NCI-H1930 (cell line): Measurements from ENCODE around the gene GSK3B.

Source experiments
- DNase-seq, 2 experiments: peaks; one replicate each; lab custom pipeline; 2025; lab: John Stamatoyannopoulos, UW

Gene GSK3B

DNA sequence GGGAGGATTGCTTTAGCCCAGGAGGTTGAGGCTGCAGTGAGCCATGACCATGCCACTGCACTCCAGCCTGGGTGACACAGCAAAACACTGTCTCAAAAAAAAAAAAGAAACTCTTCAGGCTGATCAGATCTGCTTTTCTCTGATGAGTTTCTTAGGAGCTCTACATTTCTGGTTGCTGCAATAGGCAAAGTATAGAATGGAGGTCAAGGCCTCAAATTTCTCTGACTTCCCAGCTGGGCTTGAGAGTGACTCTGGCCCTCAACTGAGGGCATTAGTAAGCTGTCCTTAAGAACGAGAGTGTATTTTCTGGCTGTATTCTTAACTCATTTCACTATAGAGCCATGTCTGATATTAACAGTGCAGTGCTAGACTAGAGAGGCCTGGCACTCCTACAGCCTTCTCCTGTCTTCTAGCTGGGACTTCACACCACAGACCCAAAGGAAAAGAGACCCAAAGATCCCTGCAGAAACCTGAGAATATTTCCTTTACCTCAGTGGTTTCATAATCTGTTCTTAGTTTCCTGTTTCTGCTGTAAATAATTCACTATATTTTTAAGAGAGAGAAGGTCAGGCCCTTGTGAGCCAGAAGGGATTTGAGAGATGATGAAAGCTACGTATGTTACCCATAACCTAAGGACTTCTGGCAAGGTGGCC, 314.4 kb downstream of the GSK3B start:
- DNase-seq: no peak

DNA sequence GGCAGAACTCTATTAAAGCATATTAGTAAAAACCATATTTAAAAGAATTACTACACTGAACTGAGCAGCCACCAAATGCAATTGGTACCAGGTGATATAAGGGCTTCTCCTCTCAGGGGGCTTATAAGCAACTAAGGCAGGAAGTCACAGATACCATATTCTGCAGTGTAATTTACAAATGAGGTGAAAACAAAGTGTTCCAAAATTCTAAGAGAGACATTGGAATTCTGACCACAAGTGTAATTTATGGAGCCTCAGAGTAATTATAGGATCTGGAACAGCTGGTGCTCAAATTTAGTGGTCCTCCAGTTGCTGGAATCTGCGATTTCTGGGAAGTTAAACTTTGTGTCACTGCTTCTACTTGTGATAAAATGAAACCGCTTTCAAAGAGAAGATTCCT, 315.4 kb downstream of the GSK3B start:
- no peak for DNase-seq

DNA sequence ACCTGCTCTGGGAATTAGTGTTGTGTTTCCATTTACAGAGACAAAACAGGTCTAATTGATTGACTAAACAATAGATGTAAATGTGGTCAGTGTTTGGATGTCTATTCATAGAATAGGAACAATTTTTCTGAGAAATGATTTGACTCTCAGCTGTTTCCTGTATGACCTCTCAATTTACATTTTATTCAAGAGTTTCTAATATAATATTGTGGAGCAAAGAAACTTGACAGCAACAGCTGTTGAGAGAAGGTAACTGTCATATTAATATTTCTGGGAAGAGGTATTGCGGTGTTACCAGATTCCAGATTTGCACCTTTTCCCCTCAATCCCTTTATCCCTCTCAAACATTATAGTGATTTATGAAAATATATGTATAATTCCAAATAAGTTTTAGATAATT, 316.1 kb downstream of the GSK3B start:
- no peak for DNase-seq

DNA sequence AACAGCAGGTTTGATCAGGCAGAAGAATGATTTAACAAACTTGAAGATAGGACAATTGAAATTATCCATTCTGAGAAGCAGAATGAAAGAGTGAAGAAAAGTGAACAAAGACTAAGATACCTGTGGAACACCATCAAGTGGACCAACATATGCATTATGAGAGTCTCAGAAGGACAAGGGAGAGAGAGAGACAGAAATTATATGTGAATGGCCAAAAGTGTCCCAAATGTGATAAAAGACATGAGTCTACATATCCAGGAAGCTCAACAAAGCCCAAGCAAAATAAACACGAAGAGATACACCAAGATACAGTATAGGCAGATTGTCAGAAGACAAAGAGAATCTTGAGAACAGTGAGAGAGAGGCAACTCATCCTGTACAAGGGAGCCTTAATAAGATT, 317.9 kb downstream of the GSK3B start:
- no peak for DNase-seq

DNA sequence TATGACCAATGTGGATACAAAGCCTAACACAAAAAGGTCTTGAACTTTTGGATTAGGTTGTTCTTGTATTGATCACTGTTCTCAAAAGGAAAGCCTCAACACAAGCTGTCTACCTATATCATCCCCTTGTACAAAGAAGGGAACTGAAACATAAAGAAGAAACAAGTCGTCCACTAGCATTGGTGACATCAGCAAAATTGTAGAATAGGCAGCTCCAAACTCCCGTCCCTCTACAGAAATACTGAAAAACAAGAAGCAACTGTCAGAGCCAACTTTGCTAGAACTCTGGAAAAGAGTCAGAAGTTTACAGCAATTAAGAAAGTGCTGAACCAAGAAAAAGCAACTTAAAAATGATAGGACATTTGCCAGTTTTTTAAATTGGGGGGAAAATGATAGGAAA, 319.8 kb downstream of the GSK3B start:
- DNase-seq: no peak
